IMR-90 (cell line): ENCODE results near the gene GJA4. TPM values are rescaled to one million over a fixed set of nuclear protein-coding genes. Genes with fewer than 3 reads are reported as not detected.

ENCODE experiments used
- ATAC-seq: fragments of 200-7000 bp; cut with Tn5 transposase; 2 replicates; pipeline ENCODE4 v1.9.1; 2020; ENCODE audit warnings: low read depth, mild to moderate bottlenecking, moderate library complexity
- BruUV-seq: library from RNA; stranded (reverse); fragments of 400-500 nt; replicated peaks from 2 replicates; lab custom pipeline; 2021; lab: Mats Ljungman, UMichigan
- CTCF ChIA-PET: fragments of 300-600 bp; formaldehyde crosslinking; extraction: SDS; loops from one replicate; lab custom pipeline; 2021; ENCODE audit warnings: antibody characterized with exemption; lab: Yijun Ruan, JAX
- POLR2A ChIA-PET: fragments of 300-600 bp; sonication (Branson Sonifier 250); formaldehyde crosslinking; loops from one replicate; lab custom pipeline; 2022; ENCODE audit warnings: antibody characterized with exemption; ENCODE audit not compliant: unreplicated experiment; lab: Charles Lee
- DNase-seq: peaks from one replicate; pipeline ENCODE4 v3.0.0; 2013
- H2AFZ ChIP-seq: replicated peaks from 2 replicates; pipeline ENCODE3; 2013; ENCODE audit warnings: low read length, mild to moderate bottlenecking; ENCODE audit not compliant: poor library complexity
- H2AK5ac ChIP-seq: 2 replicates; pipeline ENCODE4 v1.6.1; 2013; ENCODE audit warnings: low read depth, low read length, inconsistent platforms
- H2AK9ac ChIP-seq: replicated peaks from 2 replicates; pipeline ENCODE3; 2013; ENCODE audit warnings: mild to moderate bottlenecking, low read depth, low read length, moderate library complexity; ENCODE audit not compliant: poor library complexity
- H2BK120ac ChIP-seq: 2 replicates; pipeline ENCODE4 v1.6.1; 2013; ENCODE audit warnings: low read depth, low read length, inconsistent platforms
- H2BK15ac ChIP-seq: 3 replicates; pipeline ENCODE4 v1.6.1; 2013; ENCODE audit warnings: low read depth, low read length, inconsistent platforms
- H2BK20ac ChIP-seq: 2 replicates; pipeline ENCODE4 v1.6.1; 2013; ENCODE audit warnings: low read depth, mild to moderate bottlenecking, inconsistent platforms, low read length, moderate library complexity
- H2BK5ac ChIP-seq: 2 replicates; pipeline ENCODE4 v1.6.1; 2013; ENCODE audit warnings: mild to moderate bottlenecking, low read depth, low read length, inconsistent platforms; ENCODE audit not compliant: poor library complexity, severe bottlenecking
- H3K14ac ChIP-seq: replicated peaks from 2 replicates; pipeline ENCODE4 v1.6.1; 2013; ENCODE audit warnings: low read depth, low read length, inconsistent platforms
- H3K18ac ChIP-seq: 2 replicates; pipeline ENCODE4 v1.6.1; 2013; ENCODE audit warnings: low read depth, low read length, control low read depth
- H3K23ac ChIP-seq: 2 replicates; pipeline ENCODE4 v1.6.1; 2013; ENCODE audit warnings: low read depth, low read length, inconsistent platforms
- H3K27ac ChIP-seq: 2 replicates; pipeline ENCODE4 v1.5.1; 2013; ENCODE audit warnings: mild to moderate bottlenecking, control low read depth, low read length; ENCODE audit not compliant: insufficient read depth
- H3K27me3 ChIP-seq: 2 replicates; pipeline ENCODE4 v1.6.1; 2013; ENCODE audit warnings: low read length; ENCODE audit not compliant: control insufficient read depth, insufficient read depth
- H3K36me3 ChIP-seq: 2 replicates; pipeline ENCODE4 v1.6.1; 2013; ENCODE audit warnings: low read length, mixed read lengths; ENCODE audit not compliant: control insufficient read depth, insufficient read depth
- H3K4ac ChIP-seq: 2 replicates; pipeline ENCODE4 v1.6.1; 2013; ENCODE audit warnings: low read depth, low read length, inconsistent platforms
- H3K4me1 ChIP-seq: 2 replicates; pipeline ENCODE4 v1.6.1; 2013; ENCODE audit warnings: low read length, mixed read lengths; ENCODE audit not compliant: control insufficient read depth, insufficient read depth
- H3K4me2 ChIP-seq: 2 replicates; pipeline ENCODE4 v1.6.1; 2013; ENCODE audit warnings: low read depth, mild to moderate bottlenecking, control low read depth, low read length, moderate library complexity
- H3K4me3 ChIP-seq: 2 replicates; pipeline ENCODE4 v1.5.1; 2013; ENCODE audit warnings: low read depth, mild to moderate bottlenecking, control low read depth, low read length, moderate library complexity; ENCODE audit not compliant: insufficient read depth
- H3K56ac ChIP-seq: 2 replicates; pipeline ENCODE4 v1.6.1; 2013; ENCODE audit warnings: low read length, inconsistent platforms; ENCODE audit not compliant: insufficient read depth; ENCODE audit errors: extremely low read depth
- H3K79me1 ChIP-seq, 2 experiments: 2 replicates each; pipeline ENCODE4 v1.6.1; 2013; ENCODE audit warnings: low read length in 2 of 2, inconsistent platforms in 1 of 2, low read depth in 1 of 2
- H3K9ac ChIP-seq: 2 replicates; pipeline ENCODE4 v1.6.1; 2013; ENCODE audit warnings: low read depth, low read length, control low read depth
- H3K9me1 ChIP-seq: 2 replicates; pipeline ENCODE4 v1.6.1; 2013; ENCODE audit warnings: low read length, inconsistent platforms; ENCODE audit not compliant: insufficient read depth
- H3K9me3 ChIP-seq: 2 replicates; pipeline ENCODE4 v1.6.1; 2013; ENCODE audit warnings: low read length; ENCODE audit not compliant: control insufficient read depth, insufficient read depth
- H4K20me1 ChIP-seq: 2 replicates; pipeline ENCODE4 v1.6.1; 2013; ENCODE audit warnings: low read length, inconsistent platforms; ENCODE audit not compliant: insufficient read depth
- H4K5ac ChIP-seq: 2 replicates; pipeline ENCODE4 v1.6.1; 2013; ENCODE audit warnings: mild to moderate bottlenecking, low read depth, low read length, control low read depth
- H4K8ac ChIP-seq, 2 experiments: 2 replicates each; pipeline ENCODE4 v1.6.1; 2013; ENCODE audit warnings: low read depth in 2 of 2, low read length in 2 of 2, control low read depth in 1 of 2, inconsistent platforms in 1 of 2
- H4K91ac ChIP-seq: 2 replicates; pipeline ENCODE4 v1.6.1; 2013; ENCODE audit warnings: low read depth, low read length, inconsistent platforms; ENCODE audit not compliant: insufficient read depth
- BHLHE40 ChIP-seq: fragments of 150-350 bp; IDR thresholded peaks from 2 replicates; pipeline ENCODE4 v1.6.1; 2016; ENCODE audit warnings: mild to moderate bottlenecking, low read depth, low read length
- CEBPB ChIP-seq: IDR thresholded peaks from 2 replicates; pipeline ENCODE4 v1.6.1; 2012; ENCODE audit warnings: low read depth, low read length, improper control_type of control experiment
- CHD1 ChIP-seq: IDR thresholded peaks from 2 replicates; pipeline ENCODE4 v1.6.1; 2012; ENCODE audit warnings: low read depth, low read length, improper control_type of control experiment
- CTCF ChIP-seq: conservative IDR thresholded peaks from 2 replicates; pipeline ENCODE4 v1.5.1; 2012; ENCODE audit warnings: mild to moderate bottlenecking, low read depth, low read length, improper control_type of control experiment
- ELK1 ChIP-seq: fragments of 150-350 bp; IDR thresholded peaks from 2 replicates; pipeline ENCODE4 v1.6.1; 2016; ENCODE audit warnings: low read depth, mild to moderate bottlenecking, low read length, moderate library complexity, borderline replicate concordance
- FOS ChIP-seq: fragments of 150-350 bp; IDR thresholded peaks from 2 replicates; pipeline ENCODE4 v1.6.1; 2016; ENCODE audit warnings: low read depth, low read length
- MAFK ChIP-seq: IDR thresholded peaks from 2 replicates; pipeline ENCODE4 v1.6.1; 2012; ENCODE audit warnings: low read depth, low read length, improper control_type of control experiment
- MAZ ChIP-seq: IDR thresholded peaks from 2 replicates; pipeline ENCODE4 v1.6.1; 2012; ENCODE audit warnings: low read depth, mild to moderate bottlenecking, low read length, improper control_type of control experiment, moderate library complexity, borderline replicate concordance
- MXI1 ChIP-seq: IDR thresholded peaks from 2 replicates; pipeline ENCODE4 v1.6.1; 2012; ENCODE audit warnings: low read depth, mild to moderate bottlenecking, low read length, moderate library complexity, borderline replicate concordance
- NFE2L2 ChIP-seq: fragments of 150-350 bp; IDR thresholded peaks from 2 replicates; pipeline ENCODE4 v1.6.1; 2016; ENCODE audit warnings: low read depth, mild to moderate bottlenecking, low read length
- POLR2A ChIP-seq: IDR thresholded peaks from 2 replicates; pipeline ENCODE4 v1.6.1; 2012; ENCODE audit warnings: mild to moderate bottlenecking, low read depth, low read length
- RAD21 ChIP-seq: IDR thresholded peaks from 2 replicates; pipeline ENCODE4 v1.6.1; 2012; ENCODE audit warnings: low read length, improper control_type of control experiment
- RCOR1 ChIP-seq: IDR thresholded peaks from 2 replicates; pipeline ENCODE4 v1.6.1; 2012; ENCODE audit warnings: mild to moderate bottlenecking, low read length, improper control_type of control experiment; ENCODE audit not compliant: insufficient replicate concordance
- RFX5 ChIP-seq: IDR thresholded peaks from 2 replicates; pipeline ENCODE4 v1.8.0; 2012; ENCODE audit warnings: low read depth, mild to moderate bottlenecking, low read length, moderate library complexity
- SMC3 ChIP-seq: fragments of 150-350 bp; IDR thresholded peaks from 2 replicates; pipeline ENCODE4 v1.6.1; 2016; ENCODE audit warnings: low read depth, mild to moderate bottlenecking, antibody characterized with exemption, low read length, moderate library complexity
- USF2 ChIP-seq: fragments of 150-350 bp; IDR thresholded peaks from 2 replicates; pipeline ENCODE4 v1.6.1; 2017; ENCODE audit warnings: mild to moderate bottlenecking, antibody characterized with exemption, low read length, low read depth
- WGBS, 2 experiments: methylation state at CpG; one replicate each; pipeline versions ENCODE4 v1.1.5 to v1.1.7; 2013; ENCODE audit warnings: missing lambda C conversion rate in 2 of 2; ENCODE audit not compliant: insufficient read length in 1 of 2; ENCODE audit errors: extremely low coverage in 2 of 2; 5-methylcytosine and 5-hydroxymethylcytosine counted together
- dilution Hi-C: fragments of 300-500 bp; cut with HindIII; formaldehyde crosslinking; loops from one replicate; pipeline ENCODE4 v1.14.3; 2018; ENCODE audit warnings: low sequenced_read_pairs; ENCODE audit not compliant: unreplicated experiment
- in situ Hi-C: fragments of 300-500 bp; cut with MboI; formaldehyde crosslinking; loops from 3 replicates; pipeline ENCODE4 v1.14.3; 2019; ENCODE audit warnings: low sequenced_read_pairs, inconsistent platforms, mixed read lengths
- intact Hi-C: fragments of 100-400 bp; cut with micrococcal nuclease; formaldehyde crosslinking; loops from 2 replicates; pipeline ENCODE4 v1.10.0; 2022
- polyA plus RNA-seq, 3 experiments: library from polyadenylated mRNA; depleted of rRNA; stranded (reverse); fragments of >200 nt; gene quantifications; 2 replicates each; pipeline ENCODE4 v1.2.3, GENCODE V29; 2012; ENCODE audit warnings: low replicate concordance in 1 of 3
- total RNA-seq: library from RNA; depleted of rRNA; stranded (reverse); fragments of >200 nt; gene quantifications from 2 replicates; pipeline ENCODE4 v1.2.3, GENCODE V29; 2012

Gene GJA4
- total and polyA plus RNA-seq, 2 of the 4 experiments (the other 2 are of a cell fraction) = not detected

- H2AFZ ChIP-seq = no peak overlapping the region
- no peaks in the 10 kb centered on the region for H3K9me3 ChIP-seq
- no peak overlapping the region for H3K4ac ChIP-seq
- no peak overlapping the region for H4K8ac ChIP-seq
- H2BK5ac ChIP-seq = no peak overlapping the region
- BruUV-seq = no TSS peak
- H3K4me2 ChIP-seq = no peak overlapping the region
- no peaks in the 10 kb centered on the region; the same call in 1 of the 2 replicates for H4K20me1 ChIP-seq
- no peaks in the 10 kb centered on the region for H3K36me3 ChIP-seq
- ATAC-seq (no peak), DNase-seq (no peak)
- intact Hi-C loops = no loop called here
- no peak overlapping the region for H4K5ac ChIP-seq
- no peak overlapping the region for H3K9ac ChIP-seq
- H3K4me1 ChIP-seq = peaks cover 5% of the 10 kb centered on the region; the same call in 1 of the 2 replicates
- H2AK5ac ChIP-seq = no peak overlapping the region
- no peak overlapping the region for H3K56ac ChIP-seq
- no peak overlapping the region for H2BK20ac ChIP-seq
- no peak overlapping the region for H2BK15ac ChIP-seq
- H2AK9ac ChIP-seq = no peak overlapping the region
- dilution Hi-C loops = no loop called here
- H4K91ac ChIP-seq = no peak overlapping the region
- in situ Hi-C loops = no loop called here
- no peak overlapping the region for H3K23ac ChIP-seq
- no peak overlapping the region for H2BK120ac ChIP-seq
- no peak overlapping the region for H3K18ac ChIP-seq
- TF ChIP-seq POLR2A (no peak), RAD21 (no peak), MXI1 (no peak), SMC3 (no peak), CTCF (no peak), FOS (no peak), NFE2L2 (no peak), CEBPB (no peak), BHLHE40 (no peak), RFX5 (no peak), USF2 (no peak), MAFK (no peak), RCOR1 (no peak), ELK1 (no peak), CHD1 (no peak), MAZ (no peak)
- POLR2A ChIA-PET = no interaction called here
- no peak overlapping the region for H3K27ac ChIP-seq
- no peaks in the 10 kb centered on the region for H3K9me1 ChIP-seq
- no CpG with 5 or more reads among the region's 5 CpGs for WGBS, 2 experiments
- CTCF ChIA-PET = no interaction called here
- H3K79me1 ChIP-seq = no peaks in the 10 kb centered on the region
- H3K4me3 ChIP-seq = no peak overlapping the region
- peaks cover 41% of the 10 kb centered on the region for H3K27me3 ChIP-seq
- no peak overlapping the region for H3K14ac ChIP-seq
Measured at GRCh38 chr1:34779005-34779404, 13.8 kb upstream of the GJA4 start.
